ENCODE measurements around the gene FBN1.

DNA sequence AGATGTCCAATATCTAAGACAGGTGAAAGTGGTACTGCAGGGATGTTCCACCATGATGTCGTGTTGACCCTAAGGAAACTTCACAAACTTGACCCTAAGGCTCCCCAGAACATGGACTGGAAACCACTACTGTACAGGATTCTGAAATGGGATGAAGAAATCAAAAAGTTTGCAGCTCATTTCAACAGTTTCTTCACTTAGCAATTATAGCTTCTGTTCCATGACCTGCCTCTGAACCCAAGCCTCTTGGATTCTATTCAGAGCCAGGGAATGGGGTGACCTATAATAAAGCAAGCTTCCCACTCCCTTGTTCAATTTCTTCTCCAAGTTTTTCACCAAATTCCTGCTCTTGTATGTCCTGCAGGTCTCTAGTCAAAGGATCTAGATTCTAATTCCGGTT, 273.5 kb downstream of the FBN1 start:
- TF ChIP-seq POLR2A (IDR thresholded peaks at IDR 0.05; ENCODE audit: low read length), result no peak
- no peak for TF ChIP-seq GATA1 (IDR thresholded peaks at IDR 0.05; ENCODE audit: low read depth, low read length)
